ENCODE data around the gene TYRO3. TPM values are rescaled to one million over a fixed set of nuclear protein-coding genes. Genes with fewer than 3 reads are reported as not detected.
A peak's percentile ranks its signal among the peaks of the same experiment; 100 is the strongest.

TYRO3 gene
- total RNA-seq, 4 donors from 2014 or later = 4.6 to 8.7 (median 7.1) TPM

DNA sequence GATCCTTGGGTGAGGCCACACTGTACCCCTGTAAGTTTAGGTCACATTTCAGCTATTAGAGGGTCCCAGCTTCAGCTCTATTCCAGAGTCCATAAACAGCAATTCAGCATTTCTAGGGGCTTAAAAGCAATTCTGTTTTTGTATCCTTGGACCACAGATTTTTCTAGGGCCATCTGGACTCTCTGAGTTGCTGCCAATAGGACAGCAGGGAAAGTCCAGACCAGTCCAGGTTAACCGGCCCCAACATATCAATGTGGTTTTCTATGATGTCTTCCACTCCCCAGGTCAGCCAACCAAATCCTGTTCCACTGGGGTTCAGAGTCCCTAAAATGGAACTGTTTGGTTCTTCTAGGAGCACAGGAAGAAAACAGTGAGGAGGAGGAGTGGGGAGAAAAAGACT is 40.0 kb downstream of the TYRO3 start:
- Histone ChIP-seq H3K4me1 (peaks cover 3 to 6% (median 5%) of the 10 kb centered on the region in 4 donors), H3K36me3 (no peaks in the 10 kb centered on the region), H3K27ac (replicated peaks in 1 of 4) (no peak overlapping the region), H3K9me3 (no peaks in the 10 kb centered on the region), H3K4me3 (no peak overlapping the region), H3K27me3 (no peaks in the 10 kb centered on the region)
- intact Hi-C loops (cut with DNase I) = no loop called here
- no peak for TF ChIP-seq POLR2A (IDR thresholded peaks at IDR 0.05; ENCODE audit: low read depth)
- TF ChIP-seq POLR2AphosphoS5 (IDR thresholded peaks at IDR 0.05) = no peak
- TF ChIP-seq EP300 (IDR thresholded peaks at IDR 0.05) = no peak
- TF ChIP-seq, protein P1, sequence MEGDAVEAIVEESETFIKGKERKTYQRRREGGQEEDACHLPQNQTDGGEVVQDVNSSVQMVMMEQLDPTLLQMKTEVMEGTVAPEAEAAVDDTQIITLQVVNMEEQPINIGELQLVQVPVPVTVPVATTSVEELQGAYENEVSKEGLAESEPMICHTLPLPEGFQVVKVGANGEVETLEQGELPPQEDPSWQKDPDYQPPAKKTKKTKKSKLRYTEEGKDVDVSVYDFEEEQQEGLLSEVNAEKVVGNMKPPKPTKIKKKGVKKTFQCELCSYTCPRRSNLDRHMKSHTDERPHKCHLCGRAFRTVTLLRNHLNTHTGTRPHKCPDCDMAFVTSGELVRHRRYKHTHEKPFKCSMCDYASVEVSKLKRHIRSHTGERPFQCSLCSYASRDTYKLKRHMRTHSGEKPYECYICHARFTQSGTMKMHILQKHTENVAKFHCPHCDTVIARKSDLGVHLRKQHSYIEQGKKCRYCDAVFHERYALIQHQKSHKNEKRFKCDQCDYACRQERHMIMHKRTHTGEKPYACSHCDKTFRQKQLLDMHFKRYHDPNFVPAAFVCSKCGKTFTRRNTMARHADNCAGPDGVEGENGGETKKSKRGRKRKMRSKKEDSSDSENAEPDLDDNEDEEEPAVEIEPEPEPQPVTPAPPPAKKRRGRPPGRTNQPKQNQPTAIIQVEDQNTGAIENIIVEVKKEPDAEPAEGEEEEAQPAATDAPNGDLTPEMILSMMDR (IDR thresholded peaks at IDR 0.05) = no peak
- WGBS = 84% methylated on average over 1 of the region's 1 CpG
- no peak for DNase-seq (ENCODE audit: extremely low spot score)

DNA sequence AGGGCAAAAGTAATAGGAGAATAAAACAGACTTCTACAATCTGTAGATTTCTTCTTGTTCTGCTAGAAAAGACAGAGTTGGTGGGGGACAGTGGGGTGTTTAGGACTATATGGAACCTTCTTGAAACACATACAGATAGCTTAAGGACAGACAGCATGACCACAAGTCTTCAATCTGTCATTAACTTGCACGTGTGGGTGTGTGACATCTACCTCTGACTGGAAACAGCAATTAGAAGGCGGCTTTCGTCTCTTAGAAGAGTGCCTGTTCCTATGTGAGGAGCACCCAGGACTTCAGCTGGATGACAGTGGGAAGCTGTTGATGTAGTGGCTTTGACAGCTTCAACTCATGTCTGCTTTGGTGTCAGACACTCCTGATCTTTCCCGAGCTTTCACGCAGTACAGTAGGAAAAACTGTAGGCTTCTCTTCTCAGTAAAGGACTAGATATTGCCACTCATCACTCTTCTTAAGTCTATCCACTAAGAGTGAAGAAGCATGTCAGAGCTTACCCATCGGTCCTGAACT is 44.5 kb downstream of the TYRO3 start:
- no peaks in the 10 kb centered on the region for H3K9me3 ChIP-seq
- no peaks in the 10 kb centered on the region for H3K27me3 ChIP-seq
- no peak overlapping the region for H3K27ac ChIP-seq (replicated peaks in 1 of 4)
- no peaks in the 10 kb centered on the region for H3K36me3 ChIP-seq
- 83% methylated on average over 6 of the region's 6 CpGs for WGBS
- peak overlapping the region in 1 of 4 donors; percentile 36 for H3K4me3 ChIP-seq
- intact Hi-C loops (cut with DNase I) = loop anchor here (10.0 kb wide), 1 partner anchor 211 kb away; no protein-coding TSS in a partner anchor
- TF ChIP-seq, protein P1 (IDR thresholded peaks at IDR 0.05) = no peak
- no peak for TF ChIP-seq EP300 (IDR thresholded peaks at IDR 0.05)
- no peak for TF ChIP-seq POLR2AphosphoS5 (IDR thresholded peaks at IDR 0.05)
- no peak for TF ChIP-seq POLR2A (IDR thresholded peaks at IDR 0.05; ENCODE audit: low read depth)
- DNase-seq (ENCODE audit: extremely low spot score) = no peak
- peaks cover 10 to 13% (median 11%) of the 10 kb centered on the region in 4 donors for H3K4me1 ChIP-seq

DNA sequence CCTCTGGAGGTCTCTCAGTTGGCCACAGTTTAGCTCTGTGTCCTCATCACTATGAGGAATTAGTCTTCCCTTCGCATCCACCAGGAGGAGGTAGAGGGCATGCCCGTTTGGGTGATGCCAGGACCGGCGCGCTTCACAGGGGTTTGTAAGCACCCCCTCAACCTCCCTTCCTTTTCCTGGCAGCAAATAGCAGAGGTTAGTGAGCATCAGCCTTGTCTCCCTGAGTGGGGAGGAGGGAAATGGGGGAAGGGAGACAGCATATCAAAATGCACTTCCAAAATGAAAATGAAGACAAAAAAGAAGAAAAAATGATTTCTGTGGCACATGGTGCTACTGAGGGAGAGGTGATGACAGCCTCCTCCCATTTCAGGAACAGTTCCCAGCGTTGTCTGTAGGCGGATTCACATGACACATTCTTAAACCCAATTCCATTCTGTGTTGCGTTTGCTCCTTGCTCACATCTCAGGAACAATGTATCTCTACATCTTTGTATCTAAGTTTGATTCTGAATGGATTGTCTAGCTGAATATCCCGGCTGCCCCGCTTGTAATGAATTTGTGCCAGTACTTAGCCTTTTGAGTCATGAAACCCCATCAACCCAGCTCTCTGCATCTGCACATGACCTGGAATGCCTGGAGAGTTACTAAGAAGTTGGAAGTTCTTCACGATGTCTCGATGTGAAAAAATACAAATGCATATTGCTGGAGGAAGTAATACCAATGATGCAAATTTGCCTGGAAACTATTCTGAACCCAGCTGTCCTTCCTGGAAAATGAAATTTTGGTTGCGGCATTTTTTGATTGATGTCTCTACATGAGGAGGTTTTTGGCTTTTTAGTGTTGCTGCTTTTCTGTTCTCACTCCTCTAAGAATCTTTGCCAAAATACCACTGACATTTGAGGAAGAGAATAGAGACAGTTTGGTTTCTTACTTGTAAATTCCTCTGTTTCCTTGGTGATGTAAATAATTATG is 45.2 kb downstream of the TYRO3 start:
- Histone ChIP-seq H3K27ac (replicated peaks in 1 of 4) (peak overlapping the region in 3 of 4 donors; percentile 50 to 61 (median 56)), H3K4me1 (peaks cover 10 to 13% (median 11%) of the 10 kb centered on the region in 4 donors), H3K27me3 (no peaks in the 10 kb centered on the region), H3K4me3 (peak overlapping the region; percentile 31 to 52 (median 38)), H3K36me3 (no peaks in the 10 kb centered on the region), H3K9me3 (no peaks in the 10 kb centered on the region)
- TF ChIP-seq POLR2A (IDR thresholded peaks at IDR 0.05; ENCODE audit: low read depth) (no peak), EP300 (IDR thresholded peaks at IDR 0.05) (no peak), POLR2AphosphoS5 (IDR thresholded peaks at IDR 0.05) (peak in 1 of 2 donors; percentile 50)
- TF ChIP-seq, protein P1 (IDR thresholded peaks at IDR 0.05) = peak; percentile 70 to 84 (median 73)
- no peak for DNase-seq (ENCODE audit: extremely low spot score)
- intact Hi-C loops (cut with DNase I) = loop anchor here (10.0 kb wide), 1 partner anchor 211 kb away; no protein-coding TSS in a partner anchor
- WGBS = 7% methylated on average over 13 of the region's 13 CpGs

DNA sequence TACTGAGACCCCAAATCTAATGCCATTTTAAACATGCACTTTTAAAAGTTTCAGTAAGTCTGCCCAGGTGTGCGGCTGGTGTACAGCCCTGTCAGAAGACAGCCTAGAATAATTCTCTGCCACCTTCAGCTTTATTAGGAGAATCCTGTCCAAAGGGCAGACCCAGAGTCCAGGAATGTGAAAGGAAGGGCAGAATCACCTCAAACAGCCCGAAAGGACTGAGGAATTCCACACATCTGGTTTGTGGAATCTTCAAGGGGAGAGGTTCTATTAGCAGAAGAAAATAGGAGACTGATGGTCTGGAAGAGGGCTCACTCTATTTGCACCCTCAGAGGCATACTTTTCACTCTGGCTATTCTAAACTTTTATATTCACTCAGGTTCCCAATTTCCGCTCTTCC is 46.6 kb downstream of the TYRO3 start:
- no peaks in the 10 kb centered on the region for H3K27me3 ChIP-seq
- H3K9me3 ChIP-seq = no peaks in the 10 kb centered on the region
- no peak for DNase-seq (ENCODE audit: extremely low spot score)
- H3K27ac ChIP-seq (replicated peaks in 1 of 4) = no peak overlapping the region
- intact Hi-C loops (cut with DNase I) = loop anchor here (5.0 to 10.0 kb wide), 2 partner anchors 57 to 209 kb away; partner anchors contain the start of gene MGA
- peaks cover 10 to 13% (median 11%) of the 10 kb centered on the region in 4 donors for H3K4me1 ChIP-seq
- 88% methylated on average over 3 of the region's 3 CpGs for WGBS
- H3K36me3 ChIP-seq = no peaks in the 10 kb centered on the region
- H3K4me3 ChIP-seq = no peak overlapping the region
- TF ChIP-seq POLR2A (IDR thresholded peaks at IDR 0.05; ENCODE audit: low read depth) = no peak
- TF ChIP-seq POLR2AphosphoS5 (IDR thresholded peaks at IDR 0.05) = no peak
- TF ChIP-seq EP300 (IDR thresholded peaks at IDR 0.05) = no peak
- TF ChIP-seq, protein P1 (IDR thresholded peaks at IDR 0.05) = no peak

Data from esophagus muscularis mucosa (tissue), 4 donors.